Bronchial epithelial cell (primary cell): ENCODE results near the gene ADCY6. TPM values are rescaled to one million over a fixed set of nuclear protein-coding genes. Genes with fewer than 3 reads are reported as not detected.

Experiments used
- DNase-seq: peaks from one replicate; pipeline ENCODE4 v3.0.0-alpha.2; 2010; ENCODE audit warnings: low read depth
- FAIRE-seq: peaks from 2 replicates; lab custom pipeline; 2011; peaks lifted over from hg19 to GRCh38; lab: Jason Lieb, UNC
- H3K27me3 ChIP-seq: 2 replicates; pipeline ENCODE4 v1.5.1; 2011; ENCODE audit warnings: low read length; ENCODE audit not compliant: control insufficient read depth, insufficient read depth
- H3K36me3 ChIP-seq: 2 replicates; pipeline ENCODE4 v1.5.1; 2011; ENCODE audit warnings: low read length; ENCODE audit not compliant: control insufficient read depth, insufficient read depth
- H3K4me3 ChIP-seq: 2 replicates; pipeline ENCODE4 v1.5.1; 2011; ENCODE audit warnings: mild to moderate bottlenecking, low read depth, low read length, control low read depth
- CTCF ChIP-seq: IDR thresholded peaks from 2 replicates; pipeline ENCODE4 v1.5.1; 2011; ENCODE audit warnings: mild to moderate bottlenecking, moderate library complexity, low read length, control low read depth, inconsistent platforms; ENCODE audit not compliant: insufficient read depth, severe bottlenecking
- total RNA-seq: library from RNA; depleted of rRNA; stranded (reverse); fragments of >200 nt; gene quantifications from 2 replicates; pipeline ENCODE4 v1.2.1, GENCODE V29; 2014

Gene ADCY6
- total RNA-seq, 1 donor from 2014 or later, result 13.4 TPM

GRCh38 chr12:48780381-48781025, 8.4 kb downstream of the ADCY6 start:
- Histone ChIP-seq H3K4me3 (no peak overlapping the region), H3K27me3 (no peaks in the 10 kb centered on the region), H3K36me3 (peaks cover 7% of the 10 kb centered on the region)
- FAIRE-seq (no peak), DNase-seq (no peak)
- no peak for TF ChIP-seq CTCF

- TF ChIP-seq CTCF, result no peak
- H3K27me3 ChIP-seq, result no peaks in the 10 kb centered on the region
- no peak for FAIRE-seq
Measured at GRCh38 chr12:48779869-48780268, 9.0 kb downstream of the ADCY6 start.

GRCh38 chr12:48777501-48778400, 11.1 kb downstream of the ADCY6 start:
- no peaks in the 10 kb centered on the region for H3K27me3 ChIP-seq
- no peak for TF ChIP-seq CTCF
- H3K36me3 ChIP-seq, result peaks cover 20% of the 10 kb centered on the region
- H3K4me3 ChIP-seq, result no peak overlapping the region
- FAIRE-seq (no peak), DNase-seq (no peak)

More at GRCh38 chr12:48779869-48780268, 9.0 kb downstream of the ADCY6 start:
- no peak overlapping the region for H3K4me3 ChIP-seq
- DNase-seq, result no peak
- H3K36me3 ChIP-seq, result peaks cover 8% of the 10 kb centered on the region

GRCh38 chr12:48776956-48777355, 11.9 kb downstream of the ADCY6 start:
- H3K36me3 ChIP-seq, result peaks cover 22% of the 10 kb centered on the region

GRCh38 chr12:48775991-48776649, 12.8 kb downstream of the ADCY6 start:
- Histone ChIP-seq H3K27me3 (no peaks in the 10 kb centered on the region), H3K4me3 (no peak overlapping the region), H3K36me3 (peaks cover 27% of the 10 kb centered on the region)
- TF ChIP-seq CTCF, result no peak
- DNase-seq (no peak), FAIRE-seq (no peak)

More at GRCh38 chr12:48776956-48777355, 11.9 kb downstream of the ADCY6 start:
- FAIRE-seq, result no peak
- no peak for TF ChIP-seq CTCF
- no peak for DNase-seq
- no peaks in the 10 kb centered on the region for H3K27me3 ChIP-seq
- no peak overlapping the region for H3K4me3 ChIP-seq
